Testis (tissue), 2 donors: ENCODE results near the gene PTEN.

Source experiments
- POLR2A ChIP-seq: fragments of 450-650 bp; IDR thresholded peaks from one replicate; pipeline ENCODE4 v1.6.1; 2017; ENCODE audit warnings: antibody characterized with exemption, mild to moderate bottlenecking, moderate library complexity
- TF ChIP-seq, protein P1 (sequence below), 3 experiments: fragments of 450-650 bp in 2 of 3; fragments of 200-600 bp in 1 of 3; sonication (generic) in 1 of 3; IDR thresholded peaks; one replicate each; pipeline ENCODE4 v1.5.1; 2016 to 2019; ENCODE audit warnings: antibody characterized with exemption in 3 of 3, mild to moderate bottlenecking in 2 of 3, moderate library complexity in 1 of 3

GRCh38 chr10:87844837-87845623 is 18.4 kb upstream of the PTEN start:
- TF ChIP-seq, protein P1, sequence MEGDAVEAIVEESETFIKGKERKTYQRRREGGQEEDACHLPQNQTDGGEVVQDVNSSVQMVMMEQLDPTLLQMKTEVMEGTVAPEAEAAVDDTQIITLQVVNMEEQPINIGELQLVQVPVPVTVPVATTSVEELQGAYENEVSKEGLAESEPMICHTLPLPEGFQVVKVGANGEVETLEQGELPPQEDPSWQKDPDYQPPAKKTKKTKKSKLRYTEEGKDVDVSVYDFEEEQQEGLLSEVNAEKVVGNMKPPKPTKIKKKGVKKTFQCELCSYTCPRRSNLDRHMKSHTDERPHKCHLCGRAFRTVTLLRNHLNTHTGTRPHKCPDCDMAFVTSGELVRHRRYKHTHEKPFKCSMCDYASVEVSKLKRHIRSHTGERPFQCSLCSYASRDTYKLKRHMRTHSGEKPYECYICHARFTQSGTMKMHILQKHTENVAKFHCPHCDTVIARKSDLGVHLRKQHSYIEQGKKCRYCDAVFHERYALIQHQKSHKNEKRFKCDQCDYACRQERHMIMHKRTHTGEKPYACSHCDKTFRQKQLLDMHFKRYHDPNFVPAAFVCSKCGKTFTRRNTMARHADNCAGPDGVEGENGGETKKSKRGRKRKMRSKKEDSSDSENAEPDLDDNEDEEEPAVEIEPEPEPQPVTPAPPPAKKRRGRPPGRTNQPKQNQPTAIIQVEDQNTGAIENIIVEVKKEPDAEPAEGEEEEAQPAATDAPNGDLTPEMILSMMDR (IDR thresholded peaks at IDR 0.05): no peak
- no peak for TF ChIP-seq POLR2A
